ENCODE results near the gene SVOP.

Gene SVOP

DNA sequence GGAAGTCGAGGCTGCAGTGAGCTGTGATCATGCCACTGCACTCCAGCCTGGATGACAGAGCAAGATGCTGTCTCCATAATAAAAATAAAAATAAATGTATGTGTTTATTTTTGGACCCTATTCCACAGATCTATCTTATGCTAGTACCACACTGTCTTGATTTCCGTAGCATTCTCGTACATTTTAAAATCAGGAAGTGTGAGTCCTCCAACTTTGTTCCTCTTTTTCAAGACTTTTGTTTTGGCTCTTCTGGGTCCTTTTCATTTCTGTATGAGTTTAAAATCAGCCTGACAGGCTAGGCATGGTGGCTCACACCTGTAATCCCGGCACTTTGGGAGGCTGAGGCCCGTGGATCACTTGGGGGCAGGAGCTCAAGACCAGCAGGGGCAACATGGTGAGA, 115.1 kb downstream of the SVOP start:
- TF ChIP-seq CTCF (conservative IDR thresholded peaks at IDR 0.05; ENCODE audit: low read depth, low read length), result no peak
- H3K4me3 ChIP-seq (ENCODE audit: low read length), result no peak overlapping the region
- DNase-seq (ENCODE audit: low read depth), result no peak

GRCh38 chr12:108899145-108899544, 121.7 kb downstream of the SVOP start:
- no peak for DNase-seq (ENCODE audit: low read depth)
- H3K4me3 ChIP-seq (ENCODE audit: low read length), result no peak overlapping the region
- TF ChIP-seq CTCF (conservative IDR thresholded peaks at IDR 0.05; ENCODE audit: low read depth, low read length), result no peak

GRCh38 chr12:108896817-108897216, 124.1 kb downstream of the SVOP start:
- TF ChIP-seq CTCF (conservative IDR thresholded peaks at IDR 0.05; ENCODE audit: low read depth, low read length), result no peak
- H3K4me3 ChIP-seq (ENCODE audit: low read length), result no peak overlapping the region
- no peak for DNase-seq (ENCODE audit: low read depth)

GRCh38 chr12:108896336-108896735, 124.5 kb downstream of the SVOP start:
- H3K4me3 ChIP-seq (ENCODE audit: low read length), result no peak overlapping the region
- TF ChIP-seq CTCF (conservative IDR thresholded peaks at IDR 0.05; ENCODE audit: low read depth, low read length), result no peak
- no peak for DNase-seq (ENCODE audit: low read depth)

DNA sequence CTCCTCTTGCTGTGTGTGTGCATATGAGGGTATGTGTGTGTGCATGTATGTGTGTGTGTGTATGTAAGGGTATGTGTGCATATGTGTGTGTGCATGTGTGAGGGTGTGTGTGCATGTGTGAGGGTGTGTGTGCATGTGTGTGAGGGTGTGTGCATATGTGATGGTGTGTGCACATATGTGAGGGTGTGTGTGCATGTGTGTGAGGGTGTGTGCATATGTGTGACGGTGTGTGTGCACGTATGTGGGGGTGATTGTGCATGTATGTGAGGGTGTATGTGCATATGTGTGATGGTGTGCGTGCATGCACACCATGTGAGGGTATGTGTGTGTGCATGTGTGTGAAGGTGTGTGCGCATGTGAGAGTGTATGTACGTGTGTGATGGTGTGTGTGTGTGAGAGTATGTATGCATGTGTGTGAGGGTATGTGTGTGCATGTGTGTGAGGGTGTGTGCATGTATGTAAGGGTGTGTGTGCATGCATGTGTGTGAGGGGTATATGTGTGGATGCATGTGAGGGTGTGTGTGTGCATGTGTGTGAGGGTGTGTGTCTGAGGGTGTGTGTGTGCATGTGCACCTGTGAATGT, 125.6 kb downstream of the SVOP start:
- no peak for TF ChIP-seq CTCF (conservative IDR thresholded peaks at IDR 0.05; ENCODE audit: low read depth, low read length)
- no peak for DNase-seq (ENCODE audit: low read depth)
- no peak overlapping the region for H3K4me3 ChIP-seq (ENCODE audit: low read length)

- H3K4me3 ChIP-seq (ENCODE audit: low read length), result no peak overlapping the region
- no peak for TF ChIP-seq CTCF (conservative IDR thresholded peaks at IDR 0.05; ENCODE audit: low read depth, low read length)
- no peak for DNase-seq (ENCODE audit: low read depth)
Measured at GRCh38 chr12:108890208-108890607, 130.7 kb downstream of the SVOP start.

- no peak overlapping the region for H3K4me3 ChIP-seq (ENCODE audit: low read length)
- no peak for TF ChIP-seq CTCF (conservative IDR thresholded peaks at IDR 0.05; ENCODE audit: low read depth, low read length)
- DNase-seq (ENCODE audit: low read depth), result no peak
Measured at GRCh38 chr12:108888031-108888430, 132.8 kb downstream of the SVOP start.
